ENCODE measurements around the gene MBD3. TPM values are rescaled to one million over a fixed set of nuclear protein-coding genes. Genes with fewer than 3 reads are reported as not detected.

The MBD3 gene
- polyA plus RNA-seq, 1 experiment = 21.9 TPM

- no peak for DNase-seq (ENCODE audit: low read depth, low spot score)
- Histone ChIP-seq H3K4me3 (ENCODE audit: low read depth, low read length) (no peak overlapping the region), H3K27me3 (ENCODE audit: control insufficient read depth, insufficient read depth, low read length) (no peaks in the 10 kb centered on the region), H3K27ac (ENCODE audit: low read depth, low read length) (no peak overlapping the region), H3K9me3 (ENCODE audit: control insufficient read depth, insufficient read depth, low read length) (no peaks in the 10 kb centered on the region; the same call in 1 of the 2 replicates)
- TF ChIP-seq CTCF (IDR thresholded peaks at IDR 0.05; ENCODE audit: low read depth, low read length) = no peak
- CTCF ChIA-PET = no interaction called here
- POLR2A ChIA-PET = interaction anchor here (0.6 kb wide), 1 partner anchor 12 kb away, joined by 3 read pairs; no protein-coding TSS in a partner anchor
These were observed 26.4 kb upstream of the MBD3 start for GRCh38 chr19:1619094-1619439.

- peak; percentile 30 for TF ChIP-seq CTCF (IDR thresholded peaks at IDR 0.05; ENCODE audit: low read depth, low read length)
- H3K27me3 ChIP-seq (ENCODE audit: control insufficient read depth, insufficient read depth, low read length) = no peaks in the 10 kb centered on the region
- no peak overlapping the region for H3K27ac ChIP-seq (ENCODE audit: low read depth, low read length)
- POLR2A ChIA-PET = interaction anchor here (0.6 kb wide), 1 partner anchor 11 kb away, joined by 3 read pairs; no protein-coding TSS in a partner anchor
- no peaks in the 10 kb centered on the region; the same call in 1 of the 2 replicates for H3K9me3 ChIP-seq (ENCODE audit: control insufficient read depth, insufficient read depth, low read length)
- no peak for DNase-seq (ENCODE audit: low read depth, low spot score)
- CTCF ChIA-PET = no interaction called here
- H3K4me3 ChIP-seq (ENCODE audit: low read depth, low read length) = no peak overlapping the region
These were observed 25.8 kb upstream of the MBD3 start for GRCh38 chr19:1618157-1619093.

GRCh38 chr19:1616875-1617274, 24.2 kb upstream of the MBD3 start:
- POLR2A ChIA-PET = interaction anchor here (0.5 kb wide), 1 partner anchor 347 kb away, joined by 5 read pairs; no protein-coding TSS in a partner anchor
- Histone ChIP-seq H3K27ac (ENCODE audit: low read depth, low read length) (peak overlapping the region; percentile 31), H3K27me3 (ENCODE audit: control insufficient read depth, insufficient read depth, low read length) (no peaks in the 10 kb centered on the region), H3K9me3 (ENCODE audit: control insufficient read depth, insufficient read depth, low read length) (no peaks in the 10 kb centered on the region; the same call in 1 of the 2 replicates), H3K4me3 (ENCODE audit: low read depth, low read length) (no peak overlapping the region)
- CTCF ChIA-PET = interaction anchor here (0.6 to 1.2 kb wide), 2 partner anchors 11 to 34 kb away, joined by 3 read pairs; no protein-coding TSS in a partner anchor
- DNase-seq (ENCODE audit: low read depth, low spot score) = no peak
- no peak for TF ChIP-seq CTCF (IDR thresholded peaks at IDR 0.05; ENCODE audit: low read depth, low read length)

- no peak for DNase-seq (ENCODE audit: low read depth, low spot score)
- POLR2A ChIA-PET = interaction anchor here (0.7 kb wide), 1 partner anchor 21 kb away, joined by 4 read pairs; no protein-coding TSS in a partner anchor
- Histone ChIP-seq H3K9me3 (ENCODE audit: control insufficient read depth, insufficient read depth, low read length) (no peaks in the 10 kb centered on the region; the same call in 1 of the 2 replicates), H3K27ac (ENCODE audit: low read depth, low read length) (no peak overlapping the region), H3K4me3 (ENCODE audit: low read depth, low read length) (no peak overlapping the region), H3K27me3 (ENCODE audit: control insufficient read depth, insufficient read depth, low read length) (no peaks in the 10 kb centered on the region)
- CTCF ChIA-PET = interaction anchor here (1.2 kb wide), 1 partner anchor 10 kb away, joined by 3 read pairs; no protein-coding TSS in a partner anchor
- TF ChIP-seq CTCF (IDR thresholded peaks at IDR 0.05; ENCODE audit: low read depth, low read length) = no peak
These were observed 23.7 kb upstream of the MBD3 start for GRCh38 chr19:1616396-1616795.

All from AG04450 (cell line).